Endodermal cell (in vitro differentiated cells): ENCODE data around the gene TBC1D24. TPM values are rescaled to one million over a fixed set of nuclear protein-coding genes. Genes with fewer than 3 reads are reported as not detected.
A peak's percentile ranks its signal among the peaks of the same experiment; 100 is the strongest.

Experiments used
- DNase-seq: peaks from one replicate; pipeline ENCODE4 v3.0.0-alpha.2; 2017
- H3K27ac ChIP-seq: 2 replicates; pipeline ENCODE4 v1.5.1; 2013; ENCODE audit warnings: mild to moderate bottlenecking, low read depth, low read length, moderate library complexity
- H3K27me3 ChIP-seq: 2 replicates; pipeline ENCODE4 v1.6.1; 2013; ENCODE audit warnings: mild to moderate bottlenecking, low read length, moderate library complexity; ENCODE audit not compliant: insufficient read depth, control insufficient read depth, poor library complexity, severe bottlenecking
- H3K36me3 ChIP-seq: 2 replicates; pipeline ENCODE4 v1.7.0; 2013; ENCODE audit warnings: mild to moderate bottlenecking, low read length, moderate library complexity; ENCODE audit not compliant: control insufficient read depth, insufficient read depth
- H3K4me1 ChIP-seq: one replicate; pipeline ENCODE4 v1.7.0; 2013; ENCODE audit warnings: low read length; ENCODE audit not compliant: control insufficient read depth, insufficient read depth
- H3K4me3 ChIP-seq: 2 replicates; pipeline ENCODE4 v1.5.1; 2013; ENCODE audit warnings: mild to moderate bottlenecking, low read length, moderate library complexity
- H3K9ac ChIP-seq: 2 replicates; pipeline ENCODE4 v1.6.1; 2013; ENCODE audit warnings: mild to moderate bottlenecking, low read length, moderate library complexity; ENCODE audit not compliant: poor library complexity, severe bottlenecking; ENCODE audit errors: extremely low read depth
- H3K9me3 ChIP-seq: 2 replicates; pipeline ENCODE4 v1.6.1; 2013; ENCODE audit warnings: mild to moderate bottlenecking, low read length, moderate library complexity; ENCODE audit not compliant: control insufficient read depth
- H3K27ac Mint-ChIP-seq: 2 replicates; pipeline ENCODE4 v1.8.0; 2020; ENCODE audit warnings: mixed read lengths
- H3K27me3 Mint-ChIP-seq: 2 replicates; pipeline ENCODE4 v1.8.0; 2021; ENCODE audit warnings: mild to moderate bottlenecking, mixed read lengths; ENCODE audit not compliant: insufficient read depth
- H3K36me3 Mint-ChIP-seq: 2 replicates; pipeline ENCODE4 v1.8.0; 2020; ENCODE audit warnings: low read depth, mixed read lengths
- H3K4me1 Mint-ChIP-seq: 2 replicates; pipeline ENCODE4 v1.8.0; 2020; ENCODE audit warnings: mixed read lengths
- H3K4me3 Mint-ChIP-seq: 2 replicates; pipeline ENCODE4 v1.8.0; 2020; ENCODE audit warnings: mild to moderate bottlenecking, moderate library complexity, mixed read lengths
- H3K9me3 Mint-ChIP-seq: 2 replicates; pipeline ENCODE4 v1.8.0; 2020; ENCODE audit warnings: mild to moderate bottlenecking, mixed read lengths
- CTCF ChIP-seq: fragments of 200-600 bp; sonication (generic); conservative IDR thresholded peaks from 2 replicates; pipeline ENCODE4 v1.5.0; 2021; ENCODE audit warnings: antibody characterized with exemption, mild to moderate bottlenecking
- WGBS, 2 experiments: methylation state at CpG; one replicate each; pipeline versions ENCODE4 v1.1.5 to v1.1.7; 2013; ENCODE audit warnings: missing lambda C conversion rate in 2 of 2, mixed read lengths in 1 of 2; ENCODE audit not compliant: insufficient coverage in 1 of 2, insufficient read length in 1 of 2; 5-methylcytosine and 5-hydroxymethylcytosine counted together
- total RNA-seq, 2 donors: library from RNA; stranded (reverse); fragmentation: NEBNext Ultra II Directional in 1 of 2; extraction: Animal tissue kit (Norgen Biotek cat#: 25700) in 1 of 2; gene quantifications; 2 replicates in 1 of 2; 3 replicates in 1 of 2; pipeline ENCODE4 v1.2.1, GENCODE V29; 2021

The TBC1D24 gene
- total RNA-seq, 2 donors from 2014 or later = 15.7 to 19.4 TPM

GRCh38 chr16:2459647-2460390 lies 15.1 kb upstream of the TBC1D24 start, which contains the start of gene TEDC2:
TEDC2 (plus strand) TSS chr16:2460109; CDS start chr16:2460145, 36 bp downstream.
- TF ChIP-seq CTCF = no peak
- peak within 1 kb of the TSS; percentile 17 for H3K27ac ChIP-seq
- H3K4me1 Mint-ChIP-seq = peaks cover 8% of the 10 kb centered on the region
- H3K36me3 Mint-ChIP-seq = peaks cover 31% of the 10 kb centered on the region
- H3K4me3 Mint-ChIP-seq = peak within 1 kb of the TSS; percentile 76
- no peaks in the 10 kb centered on the region for H3K27me3 Mint-ChIP-seq
- peak within 1 kb of the TSS; percentile 93 for H3K27ac Mint-ChIP-seq
- peaks cover 5% of the 10 kb centered on the region for H3K4me1 ChIP-seq
- H3K27me3 ChIP-seq = no peaks in the 10 kb centered on the region
- 0 to 1% methylated on average over 46 to 66 of the region's 66 CpGs for WGBS, 2 experiments
- H3K9me3 Mint-ChIP-seq = no peaks in the 10 kb centered on the region
- peak within 1 kb of the TSS; percentile 53 for H3K9ac ChIP-seq
- DNase-seq = peak; percentile 99
- no peaks in the 10 kb centered on the region for H3K9me3 ChIP-seq
- peak within 1 kb of the TSS; percentile 89 for H3K4me3 ChIP-seq
- peaks cover 35% of the 10 kb centered on the region for H3K36me3 ChIP-seq

- WGBS, 2 experiments = 0 to 5% methylated on average over 3 to 20 of the region's 20 CpGs
- peaks cover 26% of the 10 kb centered on the region for H3K36me3 Mint-ChIP-seq
- H3K4me3 ChIP-seq = peak overlapping the region; percentile 89
These were observed 14.6 kb upstream of the TBC1D24 start for GRCh38 chr16:2460391-2460713.

GRCh38 chr16:2460916-2461315 lies 14.0 kb upstream of the TBC1D24 start:
- WGBS, 2 experiments = 91 to 96% methylated on average over 10 to 13 of the region's 13 CpGs
- H3K36me3 ChIP-seq = peaks cover 25% of the 10 kb centered on the region
- peak overlapping the region; percentile 53 for H3K9ac ChIP-seq
- no peaks in the 10 kb centered on the region for H3K27me3 ChIP-seq
- H3K4me1 ChIP-seq = peaks cover 5% of the 10 kb centered on the region
- Mint-ChIP-seq H3K27me3 (no peaks in the 10 kb centered on the region), H3K9me3 (no peaks in the 10 kb centered on the region), H3K27ac (no peak overlapping the region), H3K36me3 (peaks cover 22% of the 10 kb centered on the region), H3K4me3 (peak overlapping the region; percentile 76), H3K4me1 (peaks cover 8% of the 10 kb centered on the region)
- H3K27ac ChIP-seq = no peak overlapping the region
- no peak for TF ChIP-seq CTCF
- no peak for DNase-seq
- H3K9me3 ChIP-seq = no peaks in the 10 kb centered on the region
- H3K4me3 ChIP-seq = peak overlapping the region; percentile 89

More at GRCh38 chr16:2460391-2460713, 14.6 kb upstream of the TBC1D24 start:
- no peak for DNase-seq
- Histone ChIP-seq H3K9me3 (no peaks in the 10 kb centered on the region), H3K27ac (peak overlapping the region; percentile 17), H3K4me1 (peaks cover 5% of the 10 kb centered on the region), H3K36me3 (peaks cover 31% of the 10 kb centered on the region), H3K27me3 (no peaks in the 10 kb centered on the region), H3K9ac (peak overlapping the region; percentile 53)
- no peak for TF ChIP-seq CTCF
- no peak overlapping the region for H3K27ac Mint-ChIP-seq
- H3K4me1 Mint-ChIP-seq = peaks cover 8% of the 10 kb centered on the region
- H3K4me3 Mint-ChIP-seq = peak overlapping the region; percentile 76
- H3K9me3 Mint-ChIP-seq = no peaks in the 10 kb centered on the region
- H3K27me3 Mint-ChIP-seq = no peaks in the 10 kb centered on the region
